HEK293 (cell line): ENCODE results near the gene KCNQ1.

Experiments
- WT1 ChIP-seq: fragments of 450-650 bp; formaldehyde crosslinking; IDR thresholded peaks from 2 replicates; pipeline ENCODE4 v1.5.1; 2016; ENCODE audit warnings: missing biosample characterization, missing genetic modification characterization
- ZNF133 ChIP-seq: fragments of 450-650 bp; formaldehyde crosslinking; IDR thresholded peaks from 2 replicates; pipeline ENCODE4 v1.5.1; 2016; ENCODE audit warnings: missing biosample characterization, missing genetic modification characterization
- ZNF366 ChIP-seq: fragments of 450-650 bp; formaldehyde crosslinking; conservative IDR thresholded peaks from 2 replicates; pipeline ENCODE4 v1.5.1; 2016; ENCODE audit warnings: missing biosample characterization, missing genetic modification characterization
- ZNF530 ChIP-seq: fragments of 450-650 bp; formaldehyde crosslinking; IDR thresholded peaks from 2 replicates; pipeline ENCODE4 v1.5.1; 2016; ENCODE audit warnings: low read depth, missing biosample characterization, missing genetic modification characterization
- ZNF664 ChIP-seq: fragments of 450-650 bp; formaldehyde crosslinking; IDR thresholded peaks from 2 replicates; pipeline ENCODE4 v1.5.1; 2016; ENCODE audit warnings: missing biosample characterization, missing genetic modification characterization
- TF ChIP-seq, protein P1 (sequence below): fragments of 450-650 bp; formaldehyde crosslinking; IDR thresholded peaks from 2 replicates; pipeline ENCODE4 v1.5.1; 2016; ENCODE audit warnings: missing biosample characterization, missing genetic modification characterization
- TF ChIP-seq, protein P2 (sequence below): fragments of 450-650 bp; formaldehyde crosslinking; IDR thresholded peaks from 2 replicates; pipeline ENCODE4 v1.5.1; 2016; ENCODE audit warnings: missing biosample characterization, missing genetic modification characterization
- TF ChIP-seq, protein P3 (sequence below): fragments of 450-650 bp; formaldehyde crosslinking; optimal IDR thresholded peaks from 2 replicates; pipeline ENCODE3; 2016; ENCODE audit warnings: missing biosample characterization, mild to moderate bottlenecking, missing genetic modification characterization
- TF ChIP-seq, protein P4 (sequence below): fragments of 450-650 bp; formaldehyde crosslinking; IDR thresholded peaks from 2 replicates; pipeline ENCODE4 v1.5.1; 2016; ENCODE audit warnings: missing biosample characterization, missing genetic modification characterization, low read depth

DNA sequence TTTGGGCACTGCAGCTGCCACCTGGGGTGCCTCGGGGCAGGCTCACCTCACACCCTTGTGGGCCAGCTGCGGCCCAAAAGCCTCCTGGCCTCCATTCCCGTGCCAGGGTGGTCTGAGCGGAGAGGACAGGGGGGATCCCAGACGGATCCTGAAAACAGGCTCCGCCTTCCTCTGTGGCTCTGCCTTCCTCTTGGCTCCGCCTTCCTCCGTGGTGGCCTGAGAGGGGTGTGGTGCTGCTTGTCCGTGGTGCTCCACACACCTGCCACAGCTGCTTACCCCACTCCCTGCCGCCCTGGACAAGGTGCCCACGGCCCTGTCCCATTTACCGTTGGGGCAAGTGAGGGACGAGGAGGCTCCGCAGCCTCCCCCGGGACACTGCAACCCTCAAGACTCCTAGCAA, 278.1 kb downstream of the KCNQ1 start:
- TF ChIP-seq ZNF133 (tag by site-specific recombination) (no peak), ZNF664 (tag by site-specific recombination) (no peak), ZNF366 (tag by site-specific recombination) (no peak), ZNF530 (no peak), WT1 (tag by site-specific recombination) (no peak)
- TF ChIP-seq, protein P1, sequence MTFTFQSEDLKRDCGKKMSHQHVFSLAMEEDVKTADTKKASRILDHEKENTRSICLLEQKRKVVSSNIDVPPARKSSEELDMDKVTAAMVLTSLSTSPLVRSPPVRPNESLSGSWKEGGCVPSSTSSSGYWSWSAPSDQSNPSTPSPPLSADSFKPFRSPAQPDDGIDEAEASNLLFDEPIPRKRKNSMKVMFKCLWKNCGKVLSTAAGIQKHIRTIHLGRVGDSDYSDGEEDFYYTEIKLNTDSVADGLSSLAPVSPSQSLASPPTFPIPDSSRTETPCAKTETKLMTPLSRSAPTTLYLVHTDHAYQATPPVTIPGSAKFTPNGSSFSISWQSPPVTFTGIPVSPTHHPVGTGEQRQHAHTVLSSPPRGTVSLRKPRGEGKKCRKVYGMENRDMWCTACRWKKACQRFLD = no peak
- TF ChIP-seq, protein P2, sequence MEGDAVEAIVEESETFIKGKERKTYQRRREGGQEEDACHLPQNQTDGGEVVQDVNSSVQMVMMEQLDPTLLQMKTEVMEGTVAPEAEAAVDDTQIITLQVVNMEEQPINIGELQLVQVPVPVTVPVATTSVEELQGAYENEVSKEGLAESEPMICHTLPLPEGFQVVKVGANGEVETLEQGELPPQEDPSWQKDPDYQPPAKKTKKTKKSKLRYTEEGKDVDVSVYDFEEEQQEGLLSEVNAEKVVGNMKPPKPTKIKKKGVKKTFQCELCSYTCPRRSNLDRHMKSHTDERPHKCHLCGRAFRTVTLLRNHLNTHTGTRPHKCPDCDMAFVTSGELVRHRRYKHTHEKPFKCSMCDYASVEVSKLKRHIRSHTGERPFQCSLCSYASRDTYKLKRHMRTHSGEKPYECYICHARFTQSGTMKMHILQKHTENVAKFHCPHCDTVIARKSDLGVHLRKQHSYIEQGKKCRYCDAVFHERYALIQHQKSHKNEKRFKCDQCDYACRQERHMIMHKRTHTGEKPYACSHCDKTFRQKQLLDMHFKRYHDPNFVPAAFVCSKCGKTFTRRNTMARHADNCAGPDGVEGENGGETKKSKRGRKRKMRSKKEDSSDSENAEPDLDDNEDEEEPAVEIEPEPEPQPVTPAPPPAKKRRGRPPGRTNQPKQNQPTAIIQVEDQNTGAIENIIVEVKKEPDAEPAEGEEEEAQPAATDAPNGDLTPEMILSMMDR (tag by site-specific recombination) = no peak
- TF ChIP-seq, protein P3, sequence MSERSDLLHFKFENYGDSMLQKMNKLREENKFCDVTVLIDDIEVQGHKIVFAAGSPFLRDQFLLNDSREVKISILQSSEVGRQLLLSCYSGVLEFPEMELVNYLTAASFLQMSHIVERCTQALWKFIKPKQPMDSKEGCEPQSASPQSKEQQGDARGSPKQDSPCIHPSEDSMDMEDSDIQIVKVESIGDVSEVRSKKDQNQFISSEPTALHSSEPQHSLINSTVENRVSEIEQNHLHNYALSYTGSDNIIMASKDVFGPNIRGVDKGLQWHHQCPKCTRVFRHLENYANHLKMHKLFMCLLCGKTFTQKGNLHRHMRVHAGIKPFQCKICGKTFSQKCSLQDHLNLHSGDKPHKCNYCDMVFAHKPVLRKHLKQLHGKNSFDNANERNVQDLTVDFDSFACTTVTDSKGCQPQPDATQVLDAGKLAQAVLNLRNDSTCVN (tag by site-specific recombination) = no peak
- TF ChIP-seq, protein P4, sequence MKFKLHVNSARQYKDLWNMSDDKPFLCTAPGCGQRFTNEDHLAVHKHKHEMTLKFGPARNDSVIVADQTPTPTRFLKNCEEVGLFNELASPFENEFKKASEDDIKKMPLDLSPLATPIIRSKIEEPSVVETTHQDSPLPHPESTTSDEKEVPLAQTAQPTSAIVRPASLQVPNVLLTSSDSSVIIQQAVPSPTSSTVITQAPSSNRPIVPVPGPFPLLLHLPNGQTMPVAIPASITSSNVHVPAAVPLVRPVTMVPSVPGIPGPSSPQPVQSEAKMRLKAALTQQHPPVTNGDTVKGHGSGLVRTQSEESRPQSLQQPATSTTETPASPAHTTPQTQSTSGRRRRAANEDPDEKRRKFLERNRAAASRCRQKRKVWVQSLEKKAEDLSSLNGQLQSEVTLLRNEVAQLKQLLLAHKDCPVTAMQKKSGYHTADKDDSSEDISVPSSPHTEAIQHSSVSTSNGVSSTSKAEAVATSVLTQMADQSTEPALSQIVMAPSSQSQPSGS (tag by site-specific recombination) = no peak
